Inflammatory macrophage (primary cell): ENCODE results near the gene MAP1LC3A.
"Not testable (repeated sequence)": the region's sequence is repeated elsewhere in the genome, so short reads cannot be mapped to it uniquely, and the experiment has no call there.

Experiments
- DNase-seq, 2 donors: peaks; one replicate each; pipeline ENCODE4 v3.0.0-alpha.2; 2020 to 2022
- total RNA-seq, 18 experiments: gene quantifications; one replicate each; lab custom pipeline; 2026; ENCODE audit warnings: mixed read lengths in 6 of 18, inconsistent platforms in 2 of 18; lab: John Stamatoyannopoulos, UW

MAP1LC3A gene
- 1.6 to 40.3 (median 3.8) reads per million in 18 experiments for total RNA-seq

DNA sequence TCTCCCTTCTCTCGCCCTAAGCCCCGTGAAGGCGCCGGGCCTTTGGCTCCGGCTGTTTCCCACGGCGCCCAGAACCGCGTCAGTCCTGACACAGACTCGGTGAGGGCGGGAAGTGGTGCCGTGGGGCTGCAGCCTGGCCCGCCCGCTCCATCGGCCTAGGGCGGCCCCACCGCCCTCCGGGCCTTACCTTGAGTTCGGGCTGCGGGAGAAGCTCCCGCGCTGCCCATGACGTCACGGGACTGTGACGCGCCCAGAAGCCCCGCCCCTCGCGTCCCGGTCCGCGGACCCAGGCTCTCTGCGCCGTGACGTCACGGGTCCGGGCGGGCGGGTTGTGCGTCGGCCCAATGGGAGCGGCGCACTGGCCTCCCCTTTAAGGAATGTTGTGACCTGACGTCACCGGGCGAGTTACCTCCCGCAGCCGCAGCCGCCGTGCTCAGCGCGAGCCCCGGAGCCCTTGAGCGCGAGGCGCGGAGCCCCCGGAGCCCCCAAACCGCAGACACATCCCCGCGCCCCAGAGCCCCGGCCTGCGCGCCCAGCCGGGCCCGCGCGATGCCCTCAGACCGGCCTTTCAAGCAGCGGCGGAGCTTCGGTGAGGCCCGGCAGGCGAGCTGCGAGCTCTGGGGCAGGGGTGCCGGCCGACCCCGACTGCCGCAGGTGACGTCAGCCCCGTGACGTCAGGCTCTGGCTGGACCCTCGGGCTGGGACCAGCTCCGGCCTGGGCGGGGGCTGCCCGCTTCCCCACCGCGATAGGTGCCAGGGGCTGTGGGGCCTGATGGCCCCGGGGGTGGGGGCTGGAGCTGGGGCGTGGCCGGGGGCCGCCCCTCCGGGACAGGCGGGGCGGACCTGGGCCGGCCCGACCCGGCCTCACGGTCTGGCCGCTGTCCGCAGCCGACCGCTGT, at the start of gene MAP1LC3A:
Gene MAP1LC3A, plus strand, starts transcription at position 399 of the 899 bp plus-strand sequence. Its CDS starts 151 bp downstream, at position 550.
- DNase-seq = peak; percentile 89 to 92

DNA sequence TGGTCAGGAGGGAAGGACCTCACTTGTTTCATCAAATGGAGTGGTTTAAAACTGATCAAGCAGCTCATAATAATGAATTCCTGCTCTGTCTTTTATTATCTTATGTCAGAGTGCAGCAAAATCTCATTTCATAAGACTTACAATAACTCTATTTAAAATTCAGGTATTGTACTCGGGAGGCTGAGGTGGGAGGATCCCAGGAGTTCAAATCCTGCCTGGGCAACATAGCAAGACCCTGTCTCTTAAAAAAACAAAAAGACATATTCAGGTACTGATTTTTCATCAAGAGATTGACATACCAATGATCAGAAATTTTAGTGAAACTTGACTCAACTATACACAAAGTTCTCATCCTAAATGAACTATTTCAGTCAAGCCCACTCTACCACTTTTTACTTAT, 47.9 kb upstream of the MAP1LC3A start:
- no peak for DNase-seq

- DNase-seq = no peak
Measured at GRCh38 chr20:34511891-34512265, 46.6 kb upstream of the MAP1LC3A start.

DNA sequence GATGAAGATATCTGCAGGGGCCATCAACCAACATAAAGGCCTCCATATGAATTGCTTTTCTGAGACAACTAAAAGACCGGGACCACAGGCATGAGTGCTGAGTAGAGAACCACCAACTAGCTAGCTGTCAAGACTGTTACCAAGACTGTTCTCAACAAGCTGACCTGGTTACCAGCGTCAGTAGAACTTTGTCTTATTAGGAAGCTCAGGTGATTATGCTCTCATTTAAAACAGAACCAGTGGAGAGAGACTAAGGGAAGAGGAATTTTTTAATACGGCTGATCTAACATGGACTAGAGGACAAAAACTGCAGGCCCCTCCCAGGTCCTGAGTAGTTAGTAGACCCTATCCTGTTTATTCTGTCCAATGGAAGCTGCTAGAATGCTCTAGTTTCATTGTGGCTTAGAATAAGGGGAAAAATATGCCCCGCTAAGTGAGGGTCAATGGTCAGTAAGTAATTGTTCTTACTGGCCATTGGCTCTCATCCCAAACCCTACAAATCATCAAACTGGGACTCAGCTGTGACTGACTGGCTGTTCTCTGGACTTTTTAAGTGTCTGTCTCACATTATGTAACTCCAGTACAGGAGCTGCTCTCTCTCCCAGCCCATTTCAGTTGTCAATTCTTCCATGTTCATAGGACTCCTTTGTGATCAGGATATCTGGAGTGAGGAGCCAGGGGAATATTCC, 46.1 kb upstream of the MAP1LC3A start:
- DNase-seq = no peak

- DNase-seq = no peak
Measured at GRCh38 chr20:34512955-34513419, 45.5 kb upstream of the MAP1LC3A start.

DNA sequence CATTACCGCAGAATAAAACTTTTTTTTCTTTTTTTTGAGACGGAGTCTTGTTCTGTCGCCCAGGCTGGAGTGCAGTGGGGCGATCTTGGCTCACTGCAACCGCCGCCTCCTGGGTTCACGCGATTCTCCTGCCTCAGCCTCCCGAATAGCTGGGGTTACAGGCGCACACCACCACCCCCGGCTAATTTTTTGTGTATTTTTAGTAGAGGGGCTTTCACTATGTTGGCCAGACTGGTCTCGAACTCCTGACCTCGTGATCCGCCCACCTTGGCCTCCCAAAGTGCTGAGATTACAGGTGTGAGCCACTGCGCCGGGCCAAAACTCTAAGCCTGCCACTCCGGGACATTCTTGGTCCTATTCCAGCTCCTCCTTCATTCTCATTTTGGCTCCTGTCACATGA, 44.5 kb upstream of the MAP1LC3A start:
- not testable (repeated sequence) for DNase-seq

- no peak for DNase-seq
Measured at GRCh38 chr20:34514897-34515483, 43.5 kb upstream of the MAP1LC3A start.

GRCh38 chr20:34515484-34516246, 42.9 kb upstream of the MAP1LC3A start:
- DNase-seq = peak; percentile 4 to 38

DNA sequence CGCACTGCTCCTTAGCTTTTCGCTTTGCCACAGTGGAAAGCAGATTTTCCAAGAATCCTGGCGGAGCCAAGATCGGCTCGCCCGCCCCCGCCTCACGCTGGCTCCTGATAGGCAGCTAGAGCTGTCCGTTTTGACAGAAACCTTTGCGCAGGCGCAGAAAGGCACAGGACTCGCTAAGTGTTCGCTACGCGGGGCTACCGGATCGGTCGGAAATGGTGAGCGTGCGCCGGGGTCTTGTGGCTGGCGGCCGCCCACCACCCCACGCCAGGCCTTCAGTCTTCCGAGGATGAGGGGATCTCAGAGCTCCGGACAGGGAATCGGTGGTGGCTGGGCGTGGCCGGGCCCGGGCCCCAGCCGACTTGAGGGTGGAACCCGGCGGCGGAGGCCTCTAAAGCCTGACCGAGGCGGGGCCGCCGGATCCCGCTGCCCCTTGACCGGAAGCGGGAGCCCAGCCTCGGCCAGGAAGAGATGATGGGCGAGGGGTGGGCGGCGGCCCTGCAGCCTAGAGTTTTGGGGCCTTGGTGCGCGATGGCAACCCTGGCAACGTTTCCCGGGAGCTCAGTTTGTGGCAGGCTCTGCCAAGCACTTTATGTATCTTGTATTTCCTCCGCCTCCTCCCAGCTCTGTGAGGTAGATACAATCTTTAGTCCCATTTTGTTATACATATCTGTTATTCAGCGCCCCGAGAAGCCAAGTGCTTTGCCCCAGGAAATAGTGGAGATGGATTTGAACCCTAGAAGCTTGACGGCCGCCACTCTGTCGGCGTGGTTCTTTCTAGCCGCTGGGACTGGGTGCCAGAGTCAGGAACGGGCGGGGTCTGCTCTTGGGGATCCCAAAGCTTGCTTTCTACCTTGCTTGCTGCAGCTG, 42.0 kb upstream of the MAP1LC3A start, which contains the start of gene DYNLRB1:
Gene DYNLRB1, plus strand, starts transcription at position 176 of the 867 bp plus-strand sequence. Its CDS starts 37 bp downstream, at position 213.
- peak; percentile 96 to 99 for DNase-seq

DNA sequence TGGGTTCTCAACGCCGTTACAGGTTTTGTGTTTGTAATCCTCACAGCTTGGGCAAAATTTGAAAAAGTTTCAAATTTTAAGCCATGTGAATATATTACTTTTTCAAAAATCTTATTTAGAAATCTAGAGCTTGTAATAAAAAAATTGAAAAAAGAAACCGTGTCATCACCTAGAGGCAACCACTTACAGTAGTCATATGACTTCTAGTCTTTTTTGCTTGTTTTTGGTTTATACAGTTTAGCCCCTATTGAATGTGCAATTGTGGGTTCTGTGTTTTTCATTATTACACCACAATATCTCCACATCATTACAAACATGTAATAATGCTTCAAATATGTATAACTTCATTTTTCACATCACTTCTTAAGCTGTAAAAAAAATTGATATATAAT, 41.4 kb upstream of the MAP1LC3A start:
- DNase-seq = peak in 1 of 2 donors; percentile 38

- DNase-seq = peak; percentile 3 to 23
Measured at GRCh38 chr20:34518863-34519262, 39.7 kb upstream of the MAP1LC3A start.

DNA sequence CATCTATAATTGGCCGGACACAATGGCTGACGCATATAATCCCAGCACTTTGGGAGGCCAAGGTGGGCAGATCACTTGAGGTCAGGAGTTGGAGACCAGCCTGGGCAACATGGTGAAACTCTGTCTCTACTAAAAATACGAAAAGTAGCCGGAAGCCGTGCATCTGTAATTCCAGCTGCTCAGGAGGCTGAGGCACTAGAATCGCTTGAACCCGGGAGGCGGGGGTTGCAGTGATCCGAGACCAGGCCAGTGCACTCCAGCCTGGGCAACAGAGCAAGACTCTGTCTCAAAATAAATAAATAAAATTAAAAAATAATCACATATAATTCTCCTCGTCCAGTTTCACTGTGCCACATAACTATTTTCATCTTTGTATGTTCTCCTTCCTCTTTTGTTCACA, 38.7 kb upstream of the MAP1LC3A start:
- DNase-seq = not testable (repeated sequence)

DNA sequence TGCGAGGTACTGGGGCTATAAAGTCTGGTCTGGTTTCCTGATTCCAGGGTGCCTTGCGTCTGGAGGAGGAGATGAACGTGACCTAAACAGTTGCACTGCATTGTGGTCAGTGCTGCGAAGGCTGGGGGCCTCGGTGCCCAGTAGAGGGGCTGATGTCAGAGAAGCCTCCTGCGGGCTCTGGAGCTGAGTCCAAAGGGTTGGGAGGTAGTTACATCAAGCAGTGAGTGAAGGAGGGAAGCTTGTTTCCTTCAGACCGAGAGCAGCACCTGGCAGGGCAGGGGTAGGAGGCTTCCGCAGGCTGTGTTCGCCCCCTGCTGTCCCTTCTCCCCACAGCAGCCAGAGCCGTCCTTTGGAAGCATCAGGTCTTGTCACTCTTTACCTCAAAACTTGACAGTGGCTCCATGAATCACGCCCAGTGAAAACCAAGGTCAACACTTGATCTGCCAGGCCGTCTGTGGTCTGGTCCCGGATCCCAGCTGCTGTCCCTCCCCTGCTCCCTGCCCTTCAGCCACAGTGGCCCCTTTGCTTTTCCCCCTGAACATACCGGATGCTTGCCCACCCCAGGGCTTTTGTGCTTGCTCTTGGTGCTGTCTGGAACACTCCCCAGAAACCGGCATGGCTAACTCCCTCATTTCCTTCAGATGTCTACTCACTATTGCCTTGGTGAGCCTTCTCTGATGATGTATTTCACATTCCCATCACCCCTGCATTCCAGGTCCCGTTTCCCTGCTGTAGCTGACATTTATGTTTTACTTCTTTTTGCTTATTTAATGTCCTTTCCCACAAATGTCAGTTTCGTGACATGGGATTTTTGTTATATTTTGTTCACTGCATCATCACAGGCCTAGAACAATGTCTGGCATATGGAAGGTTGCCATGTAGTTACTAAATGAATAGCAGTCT, 35.3 kb upstream of the MAP1LC3A start:
- DNase-seq = peak in 1 of 2 donors; percentile 6

- no peak for DNase-seq
Measured at GRCh38 chr20:34524426-34524825, 34.1 kb upstream of the MAP1LC3A start.

- DNase-seq = no peak
Measured at GRCh38 chr20:34525342-34525708, 33.2 kb upstream of the MAP1LC3A start.

DNA sequence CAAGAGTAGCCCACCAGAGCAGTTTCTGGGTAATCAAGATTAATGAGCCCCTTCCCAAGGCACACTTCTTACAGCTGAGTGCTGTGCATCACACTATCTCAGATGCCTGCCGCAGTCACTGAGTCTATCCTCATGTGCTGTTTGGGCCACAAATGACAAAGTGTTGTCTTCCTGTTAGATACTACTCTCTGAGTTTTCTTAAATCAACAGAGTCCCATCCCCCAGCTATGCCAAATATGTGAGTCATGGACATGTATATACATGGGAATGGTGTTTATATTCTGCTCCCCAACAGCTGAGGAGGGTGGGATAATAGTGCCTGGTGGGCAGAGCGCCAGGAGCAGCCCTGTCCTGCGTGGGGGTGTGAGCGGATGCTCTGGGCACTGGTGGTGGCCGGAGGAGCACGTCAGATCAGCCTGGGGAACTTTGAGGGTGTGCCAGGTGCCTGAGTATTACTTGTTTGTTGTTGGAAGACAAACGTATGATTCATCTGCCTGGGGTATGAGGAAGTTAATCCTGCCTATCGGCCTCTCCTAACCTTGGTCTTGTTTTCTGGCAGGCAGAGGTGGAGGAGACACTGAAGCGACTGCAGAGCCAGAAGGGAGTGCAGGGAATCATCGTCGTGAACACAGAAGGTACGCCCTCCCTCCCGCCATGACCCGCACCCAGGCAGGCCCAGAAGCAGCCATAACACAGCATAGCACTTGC, 32.7 kb upstream of the MAP1LC3A start:
- DNase-seq = no peak

- DNase-seq = no peak
Measured at GRCh38 chr20:34526466-34526865, 32.1 kb upstream of the MAP1LC3A start.

- no peak for DNase-seq
Measured at GRCh38 chr20:34527016-34527415, 31.5 kb upstream of the MAP1LC3A start.

DNA sequence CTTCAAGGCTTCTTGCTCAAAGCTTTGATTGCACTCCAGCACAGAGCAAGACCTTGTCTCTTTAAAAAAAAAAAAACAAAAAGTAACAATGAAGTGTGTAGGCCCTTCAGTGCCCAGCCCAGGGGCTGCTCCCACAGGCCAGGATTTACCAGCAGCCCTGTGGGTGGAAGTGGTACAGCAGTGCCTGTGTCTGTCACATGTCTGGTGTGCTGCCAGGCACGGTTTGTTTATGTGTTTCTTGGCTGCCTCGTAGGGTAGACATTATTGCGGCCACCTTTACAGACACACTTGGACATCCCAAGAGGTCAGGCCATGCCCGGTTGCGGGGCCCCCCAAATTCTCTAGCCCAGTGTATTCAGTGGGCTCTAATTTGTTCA, 29.6 kb upstream of the MAP1LC3A start:
- DNase-seq = peak in 1 of 2 donors; percentile 11

DNA sequence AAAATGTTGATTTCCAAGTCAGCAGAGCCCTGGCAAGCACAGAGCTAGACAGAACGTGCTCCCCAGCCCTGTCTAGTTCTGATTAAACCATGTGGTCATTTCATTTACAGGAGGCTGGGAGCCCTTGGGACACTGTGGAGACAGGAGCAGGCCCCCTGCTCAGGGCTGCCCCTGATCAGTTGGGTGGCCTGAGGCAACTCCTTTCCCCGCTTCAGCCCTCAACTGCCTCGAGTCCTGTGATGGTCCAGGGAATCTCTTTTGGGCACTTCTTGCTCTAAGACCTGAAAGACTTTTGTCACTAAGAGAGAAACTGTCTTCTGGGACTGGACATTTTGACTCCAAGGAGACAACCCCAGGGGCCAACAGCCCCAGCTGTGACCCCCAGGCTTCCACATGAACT, 28.8 kb upstream of the MAP1LC3A start:
- no peak for DNase-seq
